ENCODE results near the gene SUGP1. TPM values are rescaled to one million over a fixed set of nuclear protein-coding genes. Genes with fewer than 3 reads are reported as not detected.

SUGP1 gene
- total and polyA plus RNA-seq, 2 of the 13 experiments (the other 11 are each of a cell fraction or from before 2014, with no cell fraction given) = 21.6 to 25.9 TPM

DNA sequence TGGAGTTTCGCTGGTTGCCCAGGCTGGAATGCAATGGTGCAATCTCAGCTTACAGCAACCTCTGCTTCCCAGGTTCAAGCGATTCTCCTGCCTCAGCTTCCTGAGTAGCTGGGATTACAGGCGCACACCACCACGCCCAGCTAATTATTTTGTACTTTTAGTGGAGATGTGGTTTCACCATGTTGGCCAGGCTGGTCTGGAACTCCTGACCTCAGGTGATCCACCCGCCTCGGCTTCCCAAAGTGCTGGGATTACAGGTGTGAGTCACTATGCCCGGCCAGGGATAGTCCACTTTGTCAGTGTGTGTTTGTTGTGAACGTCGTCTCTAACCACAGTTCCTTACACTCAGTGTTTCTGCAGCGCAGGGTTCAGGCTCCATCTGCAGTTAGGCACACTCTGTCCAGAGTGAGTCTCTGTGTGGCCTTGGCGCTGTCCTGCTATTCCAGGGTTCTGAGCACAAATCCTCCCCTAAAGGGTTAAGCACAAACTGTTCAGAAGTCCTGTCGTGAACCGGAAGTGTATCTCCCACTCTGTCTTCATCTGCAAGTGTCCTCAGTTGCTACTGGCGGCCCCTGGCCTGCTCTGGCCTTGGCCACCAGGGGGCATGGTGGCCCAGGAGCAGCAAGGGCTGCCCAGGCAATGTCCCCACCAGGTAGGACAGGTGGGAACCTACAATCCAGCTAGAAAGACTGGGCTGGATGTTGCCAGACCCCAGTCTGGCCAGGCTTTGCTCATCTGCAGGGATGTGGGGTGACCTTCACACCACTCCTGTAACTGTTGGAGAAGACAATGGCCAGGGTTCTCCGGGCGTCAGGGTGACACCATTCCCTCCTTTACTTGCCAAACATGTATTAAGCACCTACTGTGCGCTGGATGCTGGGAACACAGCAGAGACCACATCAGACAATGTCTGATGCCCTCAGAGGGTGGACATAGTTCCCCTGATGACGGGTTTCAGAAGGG, 46.4 kb upstream of the SUGP1 start (continued):
- TF ChIP-seq FOXP1 (IDR thresholded peaks at IDR 0.05) (no peak), FOXP1 (CRISPR knock-in tag; IDR thresholded peaks at IDR 0.05) (peak; percentile 44), ARHGAP35 (CRISPR knock-in tag; IDR thresholded peaks at IDR 0.05; ENCODE audit: borderline replicate concordance) (no peak), TEAD3 (CRISPR knock-in tag; optimal IDR thresholded peaks at IDR 0.05; ENCODE audit: borderline replicate concordance) (peak; percentile 58), TBL1XR1 (IDR thresholded peaks at IDR 0.05; ENCODE audit: borderline replicate concordance, low read length, partially characterized antibody) (no peak), ZNF644 (CRISPR knock-in tag; IDR thresholded peaks at IDR 0.05; ENCODE audit: low read depth) (no peak), ZNF264 (CRISPR knock-in tag; IDR thresholded peaks at IDR 0.05) (peak; percentile 64; the same call in 1 of the 2 replicates), ZNF652 (CRISPR knock-in tag; IDR thresholded peaks at IDR 0.05; ENCODE audit: borderline replicate concordance, low read depth) (peak; percentile 100), JDP2 (CRISPR knock-in tag; IDR thresholded peaks at IDR 0.05; ENCODE audit: borderline replicate concordance) (no peak), RNF219 (CRISPR knock-in tag; IDR thresholded peaks at IDR 0.05) (no peak), ZFX (CRISPR knock-in tag; IDR thresholded peaks at IDR 0.05; ENCODE audit: low read depth) (peak; percentile 85), SRSF9 (IDR thresholded peaks at IDR 0.05; ENCODE audit: borderline replicate concordance, insufficient read depth, low read depth, low read length, poor library complexity, severe bottlenecking) (no peak), ZNF816 (CRISPR knock-in tag; IDR thresholded peaks at IDR 0.05; ENCODE audit: borderline replicate concordance) (no peak), ZNF564 (CRISPR knock-in tag; IDR thresholded peaks at IDR 0.05) (no peak), ZBTB8A (CRISPR knock-in tag; IDR thresholded peaks at IDR 0.05; ENCODE audit: borderline replicate concordance, low read depth) (no peak), HIVEP1 (CRISPR knock-in tag; IDR thresholded peaks at IDR 0.05) (peak; percentile 71; the same call in 1 of the 2 replicates), NCOA1 (CRISPR knock-in tag; IDR thresholded peaks at IDR 0.05) (0 out of 2 replicates have a peak, but pooled peaks have one; percentile 49), ZNF460 (CRISPR knock-in tag; IDR thresholded peaks at IDR 0.05; ENCODE audit: borderline replicate concordance) (peak; percentile 43; the same call in 1 of the 2 replicates), KDM3A (CRISPR knock-in tag; IDR thresholded peaks at IDR 0.05; ENCODE audit: low read depth) (peak; percentile 87), SNAPC5 (CRISPR knock-in tag; IDR thresholded peaks at IDR 0.05; ENCODE audit: borderline replicate concordance) (peak; percentile 28; the same call in 1 of the 2 replicates), FOXK2 (IDR thresholded peaks at IDR 0.05) (no peak)
- TF ChIP-seq, protein P1, sequence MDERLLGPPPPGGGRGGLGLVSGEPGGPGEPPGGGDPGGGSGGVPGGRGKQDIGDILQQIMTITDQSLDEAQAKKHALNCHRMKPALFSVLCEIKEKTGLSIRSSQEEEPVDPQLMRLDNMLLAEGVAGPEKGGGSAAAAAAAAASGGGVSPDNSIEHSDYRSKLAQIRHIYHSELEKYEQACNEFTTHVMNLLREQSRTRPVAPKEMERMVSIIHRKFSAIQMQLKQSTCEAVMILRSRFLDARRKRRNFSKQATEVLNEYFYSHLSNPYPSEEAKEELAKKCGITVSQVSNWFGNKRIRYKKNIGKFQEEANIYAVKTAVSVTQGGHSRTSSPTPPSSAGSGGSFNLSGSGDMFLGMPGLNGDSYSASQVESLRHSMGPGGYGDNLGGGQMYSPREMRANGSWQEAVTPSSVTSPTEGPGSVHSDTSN (CRISPR knock-in tag; IDR thresholded peaks at IDR 0.05) = no peak
